Astrocyte of the spinal cord (primary cell): ENCODE data around the gene DUSP5.
"Not testable (repeated sequence)": the region's sequence is repeated elsewhere in the genome, so short reads cannot be mapped to it uniquely, and the experiment has no call there.

Experiments used
- DNase-seq: peaks from one replicate; pipeline ENCODE4 v3.0.0; 2011; ENCODE audit warnings: low read depth, low spot score
- H3K4me3 ChIP-seq: 2 replicates; pipeline ENCODE4 v1.5.1; 2011; ENCODE audit warnings: low read depth, mild to moderate bottlenecking, low read length, moderate library complexity
- in situ Hi-C: cut with HindIII; loops from 2 replicates; pipeline ENCODE4 v1.10.0; 2017; ENCODE audit warnings: low sequenced_read_pairs
- TF ChIP-seq, protein P1 (sequence below): IDR thresholded peaks from 2 replicates; pipeline ENCODE4 v1.5.1; 2012; ENCODE audit warnings: low read depth, mild to moderate bottlenecking, low read length, inconsistent platforms

DUSP5 gene

GRCh38 chr10:110527731-110528171, 30.0 kb downstream of the DUSP5 start:
- in situ Hi-C loops: no loop called here
- TF ChIP-seq, protein P1, sequence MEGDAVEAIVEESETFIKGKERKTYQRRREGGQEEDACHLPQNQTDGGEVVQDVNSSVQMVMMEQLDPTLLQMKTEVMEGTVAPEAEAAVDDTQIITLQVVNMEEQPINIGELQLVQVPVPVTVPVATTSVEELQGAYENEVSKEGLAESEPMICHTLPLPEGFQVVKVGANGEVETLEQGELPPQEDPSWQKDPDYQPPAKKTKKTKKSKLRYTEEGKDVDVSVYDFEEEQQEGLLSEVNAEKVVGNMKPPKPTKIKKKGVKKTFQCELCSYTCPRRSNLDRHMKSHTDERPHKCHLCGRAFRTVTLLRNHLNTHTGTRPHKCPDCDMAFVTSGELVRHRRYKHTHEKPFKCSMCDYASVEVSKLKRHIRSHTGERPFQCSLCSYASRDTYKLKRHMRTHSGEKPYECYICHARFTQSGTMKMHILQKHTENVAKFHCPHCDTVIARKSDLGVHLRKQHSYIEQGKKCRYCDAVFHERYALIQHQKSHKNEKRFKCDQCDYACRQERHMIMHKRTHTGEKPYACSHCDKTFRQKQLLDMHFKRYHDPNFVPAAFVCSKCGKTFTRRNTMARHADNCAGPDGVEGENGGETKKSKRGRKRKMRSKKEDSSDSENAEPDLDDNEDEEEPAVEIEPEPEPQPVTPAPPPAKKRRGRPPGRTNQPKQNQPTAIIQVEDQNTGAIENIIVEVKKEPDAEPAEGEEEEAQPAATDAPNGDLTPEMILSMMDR: no peak
- no peak overlapping the region for H3K4me3 ChIP-seq
- no peak for DNase-seq

DNA sequence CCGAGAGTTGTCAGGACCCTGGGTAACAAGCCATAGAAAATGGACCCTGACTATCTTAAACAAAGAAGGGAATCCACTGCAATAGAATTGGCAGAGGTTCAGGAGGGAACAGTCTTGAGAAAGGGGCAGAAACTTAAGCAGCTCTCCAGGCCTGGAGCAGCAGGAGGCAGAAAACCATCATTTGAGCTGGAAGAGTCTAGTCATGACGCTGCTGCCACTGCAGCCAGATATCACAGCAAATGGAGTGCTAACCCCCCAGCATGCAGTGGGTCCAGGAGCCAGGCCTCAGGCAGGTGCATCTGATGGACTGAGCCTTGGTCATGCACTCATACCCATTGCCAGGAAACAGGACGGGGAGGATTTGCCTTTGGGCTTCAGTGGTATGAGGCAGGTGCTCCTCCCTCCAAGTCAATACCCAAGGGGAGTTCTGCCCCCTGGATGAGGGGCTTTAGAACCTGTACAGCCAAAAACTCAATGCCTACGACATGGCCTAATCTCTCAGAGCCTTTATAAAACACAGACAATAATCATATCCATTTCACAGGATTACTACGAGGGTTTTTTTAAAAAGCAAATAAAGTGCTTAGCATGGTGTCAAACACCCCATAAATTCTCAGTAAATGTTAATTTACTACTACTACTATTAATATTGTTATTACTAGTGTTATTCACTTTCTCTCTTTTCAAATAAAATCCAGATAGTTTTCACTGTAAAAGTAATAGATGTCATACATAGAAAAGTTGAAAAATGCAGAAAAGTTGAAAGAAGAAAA, 30.7 kb downstream of the DUSP5 start:
- peak; percentile 72 for DNase-seq
- in situ Hi-C loops: no loop called here
- TF ChIP-seq, protein P1: no peak
- H3K4me3 ChIP-seq: no peak overlapping the region

GRCh38 chr10:110528997-110529524, 31.4 kb downstream of the DUSP5 start:
- in situ Hi-C loops, H3K4me3 ChIP-seq, DNase-seq: not testable (repeated sequence)

GRCh38 chr10:110529596-110530011, 31.9 kb downstream of the DUSP5 start:
- in situ Hi-C loops: no loop called here
- DNase-seq: no peak
- H3K4me3 ChIP-seq: no peak overlapping the region
- TF ChIP-seq, protein P1: no peak

- in situ Hi-C loops: no loop called here
- DNase-seq: peak; percentile 72
- TF ChIP-seq, protein P1: no peak
- peak overlapping the region; percentile 21 for H3K4me3 ChIP-seq
Measured at GRCh38 chr10:110530131-110530831, 32.6 kb downstream of the DUSP5 start.

DNA sequence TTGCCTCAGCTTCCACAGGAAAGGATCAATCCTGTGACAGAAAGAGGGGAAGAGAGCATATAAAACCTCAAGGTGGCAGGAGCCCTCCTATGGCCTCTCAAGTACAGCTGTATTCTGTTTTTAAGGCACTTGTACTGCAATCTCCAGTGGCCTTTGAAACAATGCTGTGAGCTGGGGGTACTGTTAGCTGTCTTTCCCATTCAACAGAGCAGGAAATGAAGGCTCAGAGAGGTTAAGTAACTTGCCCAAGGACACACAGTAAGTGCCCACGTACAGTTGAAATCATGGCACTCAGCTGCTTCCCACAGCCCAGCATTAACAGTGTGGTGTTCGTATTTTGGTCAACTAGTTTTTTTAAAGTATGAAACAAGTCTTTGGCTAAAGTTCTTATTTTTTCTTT, 34.0 kb downstream of the DUSP5 start:
- in situ Hi-C loops: no loop called here
- TF ChIP-seq, protein P1: no peak

DNA sequence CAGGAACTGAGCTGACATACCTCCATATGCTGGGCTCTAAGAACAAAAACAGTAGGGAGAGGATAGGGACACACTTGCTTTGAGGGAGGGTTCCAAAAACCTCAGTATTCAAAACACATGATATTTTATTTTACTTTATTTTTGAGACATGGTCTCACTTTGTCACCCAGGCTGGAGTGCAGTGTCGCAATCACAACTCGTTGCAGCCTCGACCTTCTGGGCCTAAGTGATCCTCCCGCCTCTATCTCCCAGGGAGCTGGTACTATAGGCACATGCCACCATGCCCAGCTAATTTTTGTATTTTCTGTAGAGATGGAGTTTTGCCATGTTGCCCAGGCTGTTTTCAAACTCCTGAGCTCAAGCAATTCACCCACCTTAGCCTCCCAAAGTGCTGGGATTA, 34.9 kb downstream of the DUSP5 start:
- DNase-seq, in situ Hi-C loops, H3K4me3 ChIP-seq: not testable (repeated sequence)

More for the DNA sequence above, 34.0 kb downstream of the DUSP5 start:
- DNase-seq: no peak
- no peak overlapping the region for H3K4me3 ChIP-seq
